B cell (primary cell): ENCODE measurements around the gene DNAJC8. TPM values are rescaled to one million over a fixed set of nuclear protein-coding genes. Genes with fewer than 3 reads are reported as not detected.

Source experiments
- ATAC-seq: fragments of 200-7000 bp; cut with Tn5 transposase; one replicate; pipeline ENCODE4 v1.10.0; 2021; ENCODE audit warnings: low read depth, mild to moderate bottlenecking, moderate number of reproducible peaks, moderate library complexity
- CTCF ChIA-PET: fragments of 350-600 bp; sonication (Branson Sonifier 250); formaldehyde crosslinking; loops from one replicate; lab custom pipeline; 2021; ENCODE audit warnings: antibody characterized with exemption, inconsistent platforms; lab: Charles Lee
- POLR2A ChIA-PET: fragments of 350-600 bp; sonication (Branson Sonifier 250); formaldehyde crosslinking; loops from one replicate; lab custom pipeline; 2021; ENCODE audit warnings: antibody characterized with exemption; lab: Charles Lee
- DNase-seq: peaks from one replicate; pipeline ENCODE4 v3.0.0; 2013
- H2AFZ ChIP-seq: 2 replicates; pipeline ENCODE4 v1.6.1; 2012; ENCODE audit warnings: mild to moderate bottlenecking, low read depth, low read length; ENCODE audit not compliant: insufficient read depth, poor library complexity, severe bottlenecking
- H3K27ac ChIP-seq, 2 donors: 1 replicate in 1 of 2; 2 replicates in 1 of 2; pipeline ENCODE4 v1.5.1; 2012 to 2013; ENCODE audit warnings: low read length in 2 of 2, mild to moderate bottlenecking in 2 of 2, moderate library complexity in 1 of 2
- H3K27me3 ChIP-seq, 4 experiments: fragments of 200-600 bp in 1 of 4; sonication (generic) in 1 of 4; replicated peaks in 1 of 4; 1 replicate in 2 of 4; 2 replicates in 2 of 4; pipeline versions ENCODE4 v1.6.1 to v1.7.0; 2013 to 2016; ENCODE audit warnings: low read length in 3 of 4, mild to moderate bottlenecking in 2 of 4, mixed read lengths in 1 of 4, moderate library complexity in 1 of 4; ENCODE audit not compliant: insufficient read depth in 4 of 4, control insufficient read depth in 3 of 4; ENCODE audit errors: control extremely low read depth in 1 of 4
- H3K36me3 ChIP-seq, 2 experiments: replicated peaks in 1 of 2; 1 replicate in 1 of 2; 2 replicates in 1 of 2; pipeline versions ENCODE4 v1.6.1 to v1.7.1; 2013; ENCODE audit warnings: low read length in 1 of 2; ENCODE audit not compliant: insufficient read depth in 2 of 2, control insufficient read depth in 1 of 2; ENCODE audit errors: control extremely low read depth in 1 of 2, extremely low read depth in 1 of 2
- H3K4me1 ChIP-seq, 2 donors: fragments of 200-600 bp in 1 of 2; sonication (generic) in 1 of 2; 1 replicate in 1 of 2; 2 replicates in 1 of 2; pipeline versions ENCODE4 v1.5.1 to v1.6.1; 2013 to 2017; ENCODE audit warnings: low read length in 2 of 2; ENCODE audit not compliant: control insufficient read depth in 2 of 2, insufficient read depth in 2 of 2
- H3K4me2 ChIP-seq: replicated peaks from 2 replicates; pipeline ENCODE3; 2012; ENCODE audit warnings: mild to moderate bottlenecking, low read depth, low read length; ENCODE audit not compliant: poor library complexity, severe bottlenecking
- H3K4me3 ChIP-seq, 5 experiments: fragments of 200-600 bp in 1 of 5; sonication (generic) in 1 of 5; 1 replicate in 3 of 5; 2 replicates in 2 of 5; pipeline versions ENCODE4 v1.5.1 to v1.7.0; 2011 to 2016; ENCODE audit warnings: low read length in 4 of 5, mild to moderate bottlenecking in 4 of 5, low read depth in 2 of 5, control low read depth in 1 of 5, moderate library complexity in 1 of 5; ENCODE audit not compliant: insufficient read depth in 1 of 5; ENCODE audit errors: control extremely low read depth in 1 of 5, extremely low read depth in 1 of 5
- H3K79me2 ChIP-seq: fragments of 200-600 bp; sonication (generic); one replicate; pipeline ENCODE4 v1.6.0; 2016; ENCODE audit warnings: low read length; ENCODE audit not compliant: control insufficient read depth, insufficient read depth
- H3K9ac ChIP-seq: fragments of 200-600 bp; sonication (generic); 2 replicates; pipeline ENCODE4 v1.6.1; 2017; ENCODE audit warnings: mild to moderate bottlenecking, low read length, moderate library complexity
- H3K9me3 ChIP-seq, 3 donors: one replicate each; pipeline versions ENCODE4 v1.6.1 to v1.7.1; 2013; ENCODE audit warnings: low read length in 2 of 3; ENCODE audit not compliant: control insufficient read depth in 2 of 3, insufficient read depth in 1 of 3; ENCODE audit errors: control extremely low read depth in 1 of 3
- H4K20me1 ChIP-seq: 2 replicates; pipeline ENCODE4 v1.6.0; 2012; ENCODE audit warnings: mild to moderate bottlenecking, low read length; ENCODE audit not compliant: insufficient read depth, control insufficient read depth, poor library complexity, severe bottlenecking
- H3K27ac Mint-ChIP-seq: one replicate; pipeline ENCODE4 v1.8.0; 2021; ENCODE audit warnings: mixed read lengths
- H3K27me3 Mint-ChIP-seq: one replicate; pipeline ENCODE4 v1.8.0; 2021; ENCODE audit warnings: mixed read lengths
- H3K4me1 Mint-ChIP-seq: one replicate; pipeline ENCODE4 v1.8.0; 2021; ENCODE audit warnings: mixed read lengths
- H3K4me3 Mint-ChIP-seq: one replicate; pipeline ENCODE4 v1.8.0; 2021; ENCODE audit warnings: mixed read lengths
- H3K9me3 Mint-ChIP-seq: one replicate; pipeline ENCODE4 v1.8.0; 2022; ENCODE audit warnings: mixed read lengths; ENCODE audit not compliant: insufficient read depth
- EZH2 ChIP-seq: IDR thresholded peaks from 2 replicates; pipeline ENCODE4 v1.6.1; 2012; ENCODE audit warnings: borderline replicate concordance, low read depth, mild to moderate bottlenecking, moderate library complexity, low read length; ENCODE audit not compliant: insufficient read depth, poor library complexity, severe bottlenecking
- WGBS: methylation state at CpG from one replicate; pipeline ENCODE4 v1.1.5; 2013; ENCODE audit warnings: missing lambda C conversion rate; ENCODE audit not compliant: insufficient coverage; 5-methylcytosine and 5-hydroxymethylcytosine counted together
- intact Hi-C: fragments of 100-400 bp; cut with micrococcal nuclease; formaldehyde crosslinking; loops from one replicate; pipeline ENCODE4 v1.10.0; 2022
- polyA plus RNA-seq: library from polyadenylated mRNA; depleted of rRNA; stranded (reverse); fragments of >200 nt; gene quantifications from 2 replicates; pipeline ENCODE4 v1.2.3, GENCODE V29; 2012
- total RNA-seq, 2 donors: library from RNA; stranded (reverse); fragments of 120-200 nt in 1 of 2; gene quantifications; 1 replicate in 1 of 2; 2 replicates in 1 of 2; pipeline versions ENCODE4 v1.2.3 to v1.2.4, GENCODE V29; 2013 to 2022
- TF ChIP-seq, protein P1 (sequence below): fragments of 200-600 bp; IDR thresholded peaks from one replicate; pipeline ENCODE4 v1.8.0; 2022; ENCODE audit warnings: antibody characterized with exemption, mild to moderate bottlenecking

DNAJC8 gene
- total and polyA plus RNA-seq, 2 donors (not counting 1 experiment from before 2014, with no cell fraction given) = 26.3 to 74.6 TPM

- peak overlapping the region; percentile 35 for H3K4me3 Mint-ChIP-seq
- Histone ChIP-seq H3K27me3 (no peaks in the 10 kb centered on the region), H3K27ac (no peak overlapping the region), H3K4me3 (no peak overlapping the region), H3K9me3 (no peaks in the 10 kb centered on the region), H3K9ac (no peak overlapping the region), H3K36me3 (no peaks in the 10 kb centered on the region), H2AFZ (peak overlapping the region; percentile 14), H3K4me1 (peaks cover 45 to 53% of the 10 kb centered on the region in 2 donors), H3K4me2 (peak overlapping the region; percentile 42), H4K20me1 (no peaks in the 10 kb centered on the region), H3K79me2 (peaks cover 11% of the 10 kb centered on the region)
- ChIA-PET CTCF (no interaction called here), POLR2A (no interaction called here)
- 0% methylated on average over 2 of the region's 12 CpGs for WGBS
- no peaks in the 10 kb centered on the region for H3K9me3 Mint-ChIP-seq
- TF ChIP-seq, protein P1, sequence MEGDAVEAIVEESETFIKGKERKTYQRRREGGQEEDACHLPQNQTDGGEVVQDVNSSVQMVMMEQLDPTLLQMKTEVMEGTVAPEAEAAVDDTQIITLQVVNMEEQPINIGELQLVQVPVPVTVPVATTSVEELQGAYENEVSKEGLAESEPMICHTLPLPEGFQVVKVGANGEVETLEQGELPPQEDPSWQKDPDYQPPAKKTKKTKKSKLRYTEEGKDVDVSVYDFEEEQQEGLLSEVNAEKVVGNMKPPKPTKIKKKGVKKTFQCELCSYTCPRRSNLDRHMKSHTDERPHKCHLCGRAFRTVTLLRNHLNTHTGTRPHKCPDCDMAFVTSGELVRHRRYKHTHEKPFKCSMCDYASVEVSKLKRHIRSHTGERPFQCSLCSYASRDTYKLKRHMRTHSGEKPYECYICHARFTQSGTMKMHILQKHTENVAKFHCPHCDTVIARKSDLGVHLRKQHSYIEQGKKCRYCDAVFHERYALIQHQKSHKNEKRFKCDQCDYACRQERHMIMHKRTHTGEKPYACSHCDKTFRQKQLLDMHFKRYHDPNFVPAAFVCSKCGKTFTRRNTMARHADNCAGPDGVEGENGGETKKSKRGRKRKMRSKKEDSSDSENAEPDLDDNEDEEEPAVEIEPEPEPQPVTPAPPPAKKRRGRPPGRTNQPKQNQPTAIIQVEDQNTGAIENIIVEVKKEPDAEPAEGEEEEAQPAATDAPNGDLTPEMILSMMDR = no peak
- TF ChIP-seq EZH2 = no peak
- ATAC-seq (no peak), DNase-seq (peak; percentile 23)
- no peaks in the 10 kb centered on the region for H3K27me3 Mint-ChIP-seq
- peak overlapping the region; percentile 47 for H3K27ac Mint-ChIP-seq
- H3K4me1 Mint-ChIP-seq = peaks cover 63% of the 10 kb centered on the region
- intact Hi-C loops = no loop called here
These were observed 52.2 kb downstream of the DNAJC8 start for GRCh38 chr1:28180306-28181305.
